Measurements from ENCODE around the gene FRZB.

Gene FRZB

GRCh38 chr2:182834293-182834692, 32.1 kb downstream of the FRZB start:
- no peaks in the 10 kb centered on the region for H4K20me1 ChIP-seq (ENCODE audit: insufficient read depth, low read length)
- H3K36me3 ChIP-seq (replicated peaks; ENCODE audit: insufficient read depth, low read length): no peaks in the 10 kb centered on the region
- H3F3A ChIP-seq (ENCODE audit: insufficient read depth, low read length): no peaks in the 10 kb centered on the region
- no peaks in the 10 kb centered on the region for H3K27me3 ChIP-seq (replicated peaks; ENCODE audit: insufficient read depth, low read length)
- H3K4me2 ChIP-seq (ENCODE audit: low read depth, low read length): no peak overlapping the region
- no peaks in the 10 kb centered on the region for H3K4me1 ChIP-seq (ENCODE audit: low read length)
- H3K79me2 ChIP-seq (ENCODE audit: low read length): no peaks in the 10 kb centered on the region
- H3K9ac ChIP-seq (ENCODE audit: low read length): no peak overlapping the region
- TF ChIP-seq EZH2 (optimal IDR thresholded peaks at IDR 0.05; ENCODE audit: low read depth, low read length) (no peak), EZH2phosphoT487 (IDR thresholded peaks at IDR 0.05; ENCODE audit: low read length) (no peak)
- TF ChIP-seq, protein P1, sequence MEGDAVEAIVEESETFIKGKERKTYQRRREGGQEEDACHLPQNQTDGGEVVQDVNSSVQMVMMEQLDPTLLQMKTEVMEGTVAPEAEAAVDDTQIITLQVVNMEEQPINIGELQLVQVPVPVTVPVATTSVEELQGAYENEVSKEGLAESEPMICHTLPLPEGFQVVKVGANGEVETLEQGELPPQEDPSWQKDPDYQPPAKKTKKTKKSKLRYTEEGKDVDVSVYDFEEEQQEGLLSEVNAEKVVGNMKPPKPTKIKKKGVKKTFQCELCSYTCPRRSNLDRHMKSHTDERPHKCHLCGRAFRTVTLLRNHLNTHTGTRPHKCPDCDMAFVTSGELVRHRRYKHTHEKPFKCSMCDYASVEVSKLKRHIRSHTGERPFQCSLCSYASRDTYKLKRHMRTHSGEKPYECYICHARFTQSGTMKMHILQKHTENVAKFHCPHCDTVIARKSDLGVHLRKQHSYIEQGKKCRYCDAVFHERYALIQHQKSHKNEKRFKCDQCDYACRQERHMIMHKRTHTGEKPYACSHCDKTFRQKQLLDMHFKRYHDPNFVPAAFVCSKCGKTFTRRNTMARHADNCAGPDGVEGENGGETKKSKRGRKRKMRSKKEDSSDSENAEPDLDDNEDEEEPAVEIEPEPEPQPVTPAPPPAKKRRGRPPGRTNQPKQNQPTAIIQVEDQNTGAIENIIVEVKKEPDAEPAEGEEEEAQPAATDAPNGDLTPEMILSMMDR (IDR thresholded peaks at IDR 0.05; ENCODE audit: low read length): no peak
- H3K9me3 ChIP-seq (replicated peaks; ENCODE audit: insufficient read depth, low read length): no peaks in the 10 kb centered on the region
- DNase-seq: no peak
- no peak overlapping the region for H3K4me3 ChIP-seq (ENCODE audit: low read length)
- no peaks in the 10 kb centered on the region for H3K9me2 ChIP-seq (replicated peaks; ENCODE audit: insufficient read depth, low read length)
- H2AFZ ChIP-seq (ENCODE audit: low read length): no peak overlapping the region
- no peak overlapping the region for H3K27ac ChIP-seq (ENCODE audit: low read length)

DNA sequence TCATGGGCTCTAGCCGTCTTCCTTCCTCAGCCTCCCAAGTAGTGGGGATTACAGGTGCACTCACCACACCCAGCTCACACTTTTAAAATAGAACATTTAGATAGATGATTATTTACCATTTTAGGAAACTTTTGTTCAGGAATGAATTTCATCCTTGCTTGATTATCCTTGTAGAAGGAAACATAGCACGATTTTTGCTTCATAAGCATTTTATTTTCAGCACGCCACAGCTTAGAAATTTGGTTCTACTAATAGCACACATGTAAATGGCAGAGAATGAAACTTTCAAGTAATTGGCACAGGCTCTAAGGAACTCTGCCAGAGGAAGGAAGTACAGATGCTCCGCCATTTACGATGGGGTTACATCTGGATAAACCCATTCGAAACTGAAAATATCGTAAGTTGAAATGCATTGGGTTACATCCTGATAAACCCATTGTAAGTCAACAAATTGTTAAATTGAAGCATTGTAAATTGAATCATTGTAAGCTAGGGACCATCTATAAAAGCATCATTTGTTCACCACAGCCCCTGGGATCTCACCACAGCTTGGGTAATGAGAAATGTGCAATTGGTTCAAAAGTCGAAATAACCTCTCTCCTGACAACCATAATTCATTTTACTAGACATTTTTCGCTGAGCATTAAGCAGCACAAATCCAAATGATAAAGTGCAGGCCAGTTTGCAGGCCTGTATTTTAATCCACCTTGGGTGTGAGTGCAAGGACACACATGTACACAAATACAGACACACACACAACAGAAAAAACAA, 33.2 kb downstream of the FRZB start:
- no peaks in the 10 kb centered on the region for H3K79me2 ChIP-seq (ENCODE audit: low read length)
- no peaks in the 10 kb centered on the region for H4K20me1 ChIP-seq (ENCODE audit: insufficient read depth, low read length)
- H3K9ac ChIP-seq (ENCODE audit: low read length): no peak overlapping the region
- no peaks in the 10 kb centered on the region for H3K9me3 ChIP-seq (replicated peaks; ENCODE audit: insufficient read depth, low read length)
- H3K36me3 ChIP-seq (replicated peaks; ENCODE audit: insufficient read depth, low read length): no peaks in the 10 kb centered on the region
- DNase-seq: no peak
- no peak overlapping the region for H3K27ac ChIP-seq (ENCODE audit: low read length)
- TF ChIP-seq, protein P1 (IDR thresholded peaks at IDR 0.05; ENCODE audit: low read length): no peak
- no peak for TF ChIP-seq EZH2phosphoT487 (IDR thresholded peaks at IDR 0.05; ENCODE audit: low read length)
- TF ChIP-seq EZH2 (optimal IDR thresholded peaks at IDR 0.05; ENCODE audit: low read depth, low read length): no peak
- H3K9me2 ChIP-seq (replicated peaks; ENCODE audit: insufficient read depth, low read length): no peaks in the 10 kb centered on the region
- H3K4me2 ChIP-seq (ENCODE audit: low read depth, low read length): no peak overlapping the region
- no peaks in the 10 kb centered on the region for H3K27me3 ChIP-seq (replicated peaks; ENCODE audit: insufficient read depth, low read length)
- H3K4me1 ChIP-seq (ENCODE audit: low read length): no peaks in the 10 kb centered on the region
- no peak overlapping the region for H2AFZ ChIP-seq (ENCODE audit: low read length)
- no peaks in the 10 kb centered on the region for H3F3A ChIP-seq (ENCODE audit: insufficient read depth, low read length)
- no peak overlapping the region for H3K4me3 ChIP-seq (ENCODE audit: low read length)

- Histone ChIP-seq H3K27ac (ENCODE audit: low read length) (no peak overlapping the region), H3K9ac (ENCODE audit: low read length) (no peak overlapping the region), H3K9me2 (replicated peaks; ENCODE audit: insufficient read depth, low read length) (no peaks in the 10 kb centered on the region), H3K4me2 (ENCODE audit: low read depth, low read length) (no peak overlapping the region), H4K20me1 (ENCODE audit: insufficient read depth, low read length) (no peaks in the 10 kb centered on the region), H2AFZ (ENCODE audit: low read length) (no peak overlapping the region), H3K79me2 (ENCODE audit: low read length) (no peaks in the 10 kb centered on the region), H3F3A (ENCODE audit: insufficient read depth, low read length) (no peaks in the 10 kb centered on the region), H3K9me3 (replicated peaks; ENCODE audit: insufficient read depth, low read length) (no peaks in the 10 kb centered on the region), H3K4me1 (ENCODE audit: low read length) (no peaks in the 10 kb centered on the region), H3K27me3 (replicated peaks; ENCODE audit: insufficient read depth, low read length) (no peaks in the 10 kb centered on the region), H3K36me3 (replicated peaks; ENCODE audit: insufficient read depth, low read length) (no peaks in the 10 kb centered on the region), H3K4me3 (ENCODE audit: low read length) (no peak overlapping the region)
- DNase-seq: no peak
- TF ChIP-seq EZH2 (optimal IDR thresholded peaks at IDR 0.05; ENCODE audit: low read depth, low read length) (no peak), EZH2phosphoT487 (IDR thresholded peaks at IDR 0.05; ENCODE audit: low read length) (no peak)
- TF ChIP-seq, protein P1 (IDR thresholded peaks at IDR 0.05; ENCODE audit: low read length): no peak
These were observed 34.5 kb downstream of the FRZB start for GRCh38 chr2:182831921-182832320.
